GM19463 (cell line): ENCODE data around the gene MRPS18B.

Source experiments
- ATAC-seq: cut with Tn5 transposase; IDR thresholded peaks from one replicate; pipeline ENCODE4 v1.9.1; 2021; ENCODE audit warnings: mild to moderate bottlenecking, moderate library complexity; ENCODE audit not compliant: unreplicated experiment

Gene MRPS18B

GRCh38 chr6:30601815-30602641, 15.6 kb upstream of the MRPS18B start:
- no peak for ATAC-seq

GRCh38 chr6:30603961-30604360, 13.7 kb upstream of the MRPS18B start:
- ATAC-seq: no peak

- no peak for ATAC-seq
Observed at GRCh38 chr6:30610065-30610464, 7.6 kb upstream of the MRPS18B start.

- no peak for ATAC-seq
Observed at GRCh38 chr6:30611150-30611855, 6.3 kb upstream of the MRPS18B start.

GRCh38 chr6:30611856-30612194, 5.8 kb upstream of the MRPS18B start:
- no peak for ATAC-seq

GRCh38 chr6:30612213-30612612, 5.4 kb upstream of the MRPS18B start:
- no peak for ATAC-seq

- ATAC-seq: no peak
Observed at GRCh38 chr6:30612687-30613248, 4.9 kb upstream of the MRPS18B start.

- ATAC-seq: no peak
Observed at GRCh38 chr6:30613251-30614043, 4.2 kb upstream of the MRPS18B start.

- ATAC-seq: no peak
Observed at GRCh38 chr6:30614044-30614842, 3.4 kb upstream of the MRPS18B start.

GRCh38 chr6:30614843-30615218, 2.8 kb upstream of the MRPS18B start:
- ATAC-seq: peak; percentile 38

- no peak for ATAC-seq
Observed at GRCh38 chr6:30615219-30615957, 2.3 kb upstream of the MRPS18B start.

GRCh38 chr6:30615958-30616810, 1.5 kb upstream of the MRPS18B start:
- ATAC-seq: no peak

- ATAC-seq: peak; percentile 74
Observed at GRCh38 chr6:30616811-30617564, 652 bp upstream of the MRPS18B start, which contains the start of gene PPP1R10. TSS of gene PPP1R10 (minus strand) at chr6:30617243. CDS start at chr6:30609944, 7,299 bp downstream.

GRCh38 chr6:30618270-30618797, 694 bp downstream of the MRPS18B start:
- ATAC-seq: no peak

- no peak for ATAC-seq
Observed at GRCh38 chr6:30619561-30619960, 1.9 kb downstream of the MRPS18B start.

GRCh38 chr6:30625511-30625910, 7.9 kb downstream of the MRPS18B start:
- ATAC-seq: no peak

- ATAC-seq: peak; percentile 90
Observed at GRCh38 chr6:30626484-30627366, 9.1 kb downstream of the MRPS18B start, which contains the start of gene ATAT1. TSS of gene ATAT1 (plus strand) at chr6:30626874.
